ENCODE data around the gene PCDHGB3.

The PCDHGB3 gene

DNA sequence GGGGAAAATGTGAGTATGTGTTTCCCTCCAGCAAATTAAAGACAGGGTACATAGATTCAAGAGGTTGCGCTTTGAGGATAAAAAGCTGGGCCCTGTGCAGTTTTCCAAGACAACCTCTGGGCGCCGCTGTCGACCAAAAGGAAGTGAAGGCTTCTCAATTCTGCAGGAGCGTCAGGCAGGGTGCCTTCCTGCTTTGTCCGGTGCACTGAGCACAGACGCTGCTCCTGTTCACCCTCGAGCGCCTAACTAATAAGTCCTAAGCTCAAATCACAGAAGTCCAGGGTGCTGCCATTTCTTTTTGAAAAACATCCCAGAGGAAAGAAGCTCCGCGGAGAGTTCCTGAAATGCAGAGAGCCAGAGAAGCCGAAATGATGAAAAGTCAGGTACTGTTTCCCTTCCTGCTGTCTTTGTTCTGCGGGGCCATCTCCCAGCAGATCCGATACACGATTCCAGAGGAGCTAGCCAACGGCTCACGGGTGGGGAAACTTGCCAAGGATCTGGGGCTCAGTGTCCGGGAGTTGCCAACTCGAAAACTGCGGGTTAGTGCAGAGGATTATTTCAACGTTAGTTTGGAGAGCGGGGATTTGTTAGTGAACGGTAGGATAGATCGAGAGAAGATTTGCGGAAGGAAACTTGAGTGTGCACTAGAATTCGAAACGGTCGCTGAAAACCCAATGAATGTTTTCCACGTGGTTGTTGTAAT, 20.0 kb upstream of the PCDHGB3 start, which contains the start of gene PCDHGB1:
Gene PCDHGB1, plus strand, starts transcription at position 183 of the 703 bp plus-strand sequence. Its CDS starts 162 bp downstream, at position 345.
- H3K4me3 ChIP-seq (ENCODE audit: low read depth, low read length), result peak within 1 kb of the TSS; percentile 39
- POLR2A ChIA-PET, result no interaction called here
- TF ChIP-seq, protein P1, sequence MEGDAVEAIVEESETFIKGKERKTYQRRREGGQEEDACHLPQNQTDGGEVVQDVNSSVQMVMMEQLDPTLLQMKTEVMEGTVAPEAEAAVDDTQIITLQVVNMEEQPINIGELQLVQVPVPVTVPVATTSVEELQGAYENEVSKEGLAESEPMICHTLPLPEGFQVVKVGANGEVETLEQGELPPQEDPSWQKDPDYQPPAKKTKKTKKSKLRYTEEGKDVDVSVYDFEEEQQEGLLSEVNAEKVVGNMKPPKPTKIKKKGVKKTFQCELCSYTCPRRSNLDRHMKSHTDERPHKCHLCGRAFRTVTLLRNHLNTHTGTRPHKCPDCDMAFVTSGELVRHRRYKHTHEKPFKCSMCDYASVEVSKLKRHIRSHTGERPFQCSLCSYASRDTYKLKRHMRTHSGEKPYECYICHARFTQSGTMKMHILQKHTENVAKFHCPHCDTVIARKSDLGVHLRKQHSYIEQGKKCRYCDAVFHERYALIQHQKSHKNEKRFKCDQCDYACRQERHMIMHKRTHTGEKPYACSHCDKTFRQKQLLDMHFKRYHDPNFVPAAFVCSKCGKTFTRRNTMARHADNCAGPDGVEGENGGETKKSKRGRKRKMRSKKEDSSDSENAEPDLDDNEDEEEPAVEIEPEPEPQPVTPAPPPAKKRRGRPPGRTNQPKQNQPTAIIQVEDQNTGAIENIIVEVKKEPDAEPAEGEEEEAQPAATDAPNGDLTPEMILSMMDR (IDR thresholded peaks at IDR 0.05; ENCODE audit: insufficient read depth, low read length, missing control alignments), result peak; percentile 50
- CTCF ChIA-PET, result interaction anchor here (0.6 to 10.4 kb wide), 20 partner anchors 8 to 228 kb away, joined by 3 to 134 read pairs (median 6); partner anchors contain the start of genes PCDHGA1, PCDHGA2, PCDHGA5 and PCDHGA8
- DNase-seq (ENCODE audit: low read depth, low spot score), result no peak

DNA sequence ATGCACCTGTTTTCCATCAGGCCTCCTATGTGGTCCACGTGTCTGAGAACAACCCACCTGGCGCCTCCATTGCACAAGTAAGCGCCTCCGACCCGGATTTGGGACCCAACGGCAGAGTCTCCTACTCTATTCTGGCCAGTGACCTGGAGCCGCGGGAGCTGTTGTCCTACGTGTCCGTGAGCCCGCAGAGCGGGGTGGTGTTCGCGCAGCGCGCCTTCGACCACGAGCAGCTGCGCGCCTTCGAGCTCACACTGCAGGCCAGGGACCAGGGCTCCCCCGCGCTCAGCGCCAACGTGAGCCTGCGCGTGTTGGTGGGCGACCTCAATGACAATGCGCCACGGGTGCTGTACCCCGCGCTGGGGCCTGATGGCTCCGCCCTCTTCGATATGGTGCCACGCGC, 18.5 kb upstream of the PCDHGB3 start:
- H3K4me3 ChIP-seq (ENCODE audit: low read depth, low read length), result no peak overlapping the region
- ChIA-PET CTCF (interaction anchor here (2.4 to 10.4 kb wide), 6 partner anchors 22 to 215 kb away, joined by 6 to 134 read pairs (median 21); partner anchors contain the start of gene PCDHGA1), POLR2A (no interaction called here)
- DNase-seq (ENCODE audit: low read depth, low spot score), result no peak
- TF ChIP-seq, protein P1 (IDR thresholded peaks at IDR 0.05; ENCODE audit: insufficient read depth, low read length, missing control alignments), result no peak

DNA sequence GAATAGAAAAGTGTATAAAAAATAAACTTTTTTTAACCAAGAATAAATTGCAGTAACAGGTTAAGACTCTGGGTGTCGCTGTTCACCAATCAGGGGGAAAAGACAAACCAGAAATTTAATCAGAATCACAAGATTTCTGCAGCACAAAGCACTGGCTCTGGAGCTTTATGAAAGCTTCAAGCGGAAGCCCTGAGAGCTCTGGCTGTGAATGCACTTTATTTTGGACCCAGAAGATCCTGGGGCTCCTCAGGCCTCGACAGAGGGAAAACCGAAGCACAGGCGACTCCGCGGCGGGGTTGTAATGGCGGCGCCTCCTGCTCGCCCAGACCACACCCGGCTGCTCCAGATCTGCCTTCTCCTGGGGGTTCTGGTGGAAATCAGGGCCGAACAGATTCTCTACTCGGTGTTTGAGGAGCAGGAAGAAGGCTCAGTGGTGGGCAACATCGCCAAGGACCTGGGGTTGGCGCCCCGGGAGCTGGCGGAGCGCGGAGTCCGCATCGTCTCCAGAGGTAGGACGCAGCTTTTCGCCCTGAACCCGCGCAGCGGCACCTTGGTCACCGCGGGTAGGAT, 15.1 kb upstream of the PCDHGB3 start, which contains the start of gene PCDHGA4:
Gene PCDHGA4, plus strand, starts transcription at position 122 of the 570 bp plus-strand sequence. Its CDS starts 87 bp downstream, at position 209.
- H3K4me3 ChIP-seq (ENCODE audit: low read depth, low read length), result peak within 1 kb of the TSS; percentile 45
- TF ChIP-seq, protein P1 (IDR thresholded peaks at IDR 0.05; ENCODE audit: insufficient read depth, low read length, missing control alignments), result peak; percentile 2
- no peak for DNase-seq (ENCODE audit: low read depth, low spot score)
- ChIA-PET CTCF (interaction anchor here (1.0 to 3.7 kb wide), 17 partner anchors 9 to 212 kb away, joined by 3 to 37 read pairs (median 6); partner anchors contain the start of genes PCDHGA1, PCDHGA2, PCDHGA3 and PCDHGA5), POLR2A (no interaction called here)

DNA sequence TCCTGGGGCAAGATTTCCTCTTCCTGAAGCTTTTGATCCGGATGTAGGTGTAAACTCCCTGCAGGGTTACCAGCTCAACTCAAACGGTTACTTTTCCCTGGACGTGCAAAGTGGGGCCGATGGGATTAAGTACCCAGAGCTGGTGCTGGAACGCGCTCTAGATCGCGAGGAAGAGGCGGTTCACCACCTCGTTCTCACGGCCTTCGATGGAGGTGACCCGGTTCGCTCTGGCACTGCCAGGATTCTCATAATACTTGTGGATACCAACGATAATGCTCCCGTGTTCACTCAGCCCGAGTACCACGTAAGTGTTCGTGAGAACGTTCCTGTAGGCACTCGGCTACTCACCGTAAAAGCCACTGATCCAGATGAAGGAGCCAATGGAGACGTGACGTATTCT, 14.4 kb upstream of the PCDHGB3 start:
- POLR2A ChIA-PET, result no interaction called here

DNA sequence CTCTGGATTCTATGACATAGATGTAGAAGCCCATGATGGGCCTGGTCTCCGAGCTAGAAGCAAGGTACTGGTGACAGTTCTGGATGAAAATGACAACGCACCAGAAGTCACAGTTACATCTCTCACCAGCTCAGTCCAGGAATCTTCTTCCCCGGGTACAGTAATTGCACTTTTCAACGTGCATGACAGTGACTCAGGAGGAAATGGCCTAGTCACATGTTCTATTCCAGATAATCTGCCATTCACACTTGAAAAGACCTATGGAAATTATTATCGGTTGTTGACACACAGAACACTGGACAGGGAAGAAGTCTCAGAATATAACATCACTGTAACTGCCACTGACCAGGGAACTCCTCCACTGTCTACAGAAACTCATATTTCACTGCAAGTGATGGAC, 13.9 kb upstream of the PCDHGB3 start:
- ChIA-PET CTCF (interaction anchor here (1.0 to 3.7 kb wide), 12 partner anchors 9 to 211 kb away, joined by 3 to 37 read pairs (median 6); partner anchors contain the start of genes PCDHGA2, PCDHGA3 and PCDHGB3), POLR2A (no interaction called here)
- no peak for DNase-seq (ENCODE audit: low read depth, low spot score)
- TF ChIP-seq, protein P1 (IDR thresholded peaks at IDR 0.05; ENCODE audit: insufficient read depth, low read length, missing control alignments), result no peak
- H3K4me3 ChIP-seq (ENCODE audit: low read depth, low read length), result no peak overlapping the region

More for the DNA sequence above, 14.4 kb upstream of the PCDHGB3 start:
- no peak overlapping the region; the same call in 1 of the 2 replicates for H3K4me3 ChIP-seq (ENCODE audit: low read depth, low read length)
- CTCF ChIA-PET, result interaction anchor here (1.0 to 3.7 kb wide), 17 partner anchors 8 to 212 kb away, joined by 3 to 37 read pairs (median 6); partner anchors contain the start of genes PCDHGA1, PCDHGA2, PCDHGA3 and PCDHGA5
- TF ChIP-seq, protein P1 (IDR thresholded peaks at IDR 0.05; ENCODE audit: insufficient read depth, low read length, missing control alignments), result no peak
- DNase-seq (ENCODE audit: low read depth, low spot score), result no peak

DNA sequence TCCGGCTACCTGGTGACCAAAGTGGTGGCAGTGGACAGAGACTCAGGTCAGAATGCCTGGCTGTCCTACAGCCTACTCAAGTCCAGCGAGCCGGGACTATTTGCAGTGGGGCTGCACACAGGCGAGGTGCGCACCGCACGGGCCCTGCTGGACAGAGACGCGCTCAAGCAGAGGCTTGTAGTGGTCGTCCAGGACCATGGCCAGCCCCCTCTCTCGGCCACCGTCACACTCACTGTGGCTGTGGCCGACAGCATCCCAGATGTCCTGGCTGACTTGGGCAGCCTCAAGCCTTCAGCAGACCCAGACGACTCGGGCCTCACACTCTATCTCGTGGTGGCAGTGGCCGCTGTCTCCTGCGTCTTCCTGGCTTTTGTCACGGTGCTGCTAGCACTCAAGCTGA, 13.1 kb upstream of the PCDHGB3 start:
- H3K4me3 ChIP-seq (ENCODE audit: low read depth, low read length), result no peak overlapping the region
- TF ChIP-seq, protein P1 (IDR thresholded peaks at IDR 0.05; ENCODE audit: insufficient read depth, low read length, missing control alignments), result no peak
- DNase-seq (ENCODE audit: low read depth, low spot score), result no peak
- ChIA-PET POLR2A (no interaction called here), CTCF (interaction anchor here (1.1 to 3.9 kb wide), 3 partner anchors 37 to 206 kb away, joined by 3 to 32 read pairs (median 5); no protein-coding TSS in a partner anchor)
